NCI-H460 (cell line): ENCODE data around the gene PI3. TPM values are rescaled to one million over a fixed set of nuclear protein-coding genes. Genes with fewer than 3 reads are reported as not detected.
A peak's percentile ranks its signal among the peaks of the same experiment; 100 is the strongest.
"Not testable (repeated sequence)": the region's sequence is repeated elsewhere in the genome, so short reads cannot be mapped to it uniquely, and the experiment has no call there.

Experiments used
- DNase-seq: peaks from one replicate; pipeline ENCODE4 v3.0.0-alpha.2; 2016; ENCODE audit warnings: low read depth; ENCODE audit errors: extremely low read depth
- polyA plus RNA-seq: library from polyadenylated mRNA; depleted of rRNA; stranded (reverse); fragments of >200 nt; gene quantifications from 2 replicates; pipeline ENCODE4 v1.2.3, GENCODE V29; 2014; cell fraction: nucleus; rRNA removed
- total RNA-seq: library from RNA; depleted of rRNA; stranded (reverse); fragments of >200 nt; shearing (Covaris generic); gene quantifications from 2 replicates; pipeline ENCODE4 v1.2.3, GENCODE V29; 2014; rRNA removed

PI3 gene, protein sequence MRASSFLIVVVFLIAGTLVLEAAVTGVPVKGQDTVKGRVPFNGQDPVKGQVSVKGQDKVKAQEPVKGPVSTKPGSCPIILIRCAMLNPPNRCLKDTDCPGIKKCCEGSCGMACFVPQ
- not detected in 2 replicates for total RNA-seq
- 0.58 TPM in 1 of 2 replicates, not detected in the other for polyA plus RNA-seq

DNA sequence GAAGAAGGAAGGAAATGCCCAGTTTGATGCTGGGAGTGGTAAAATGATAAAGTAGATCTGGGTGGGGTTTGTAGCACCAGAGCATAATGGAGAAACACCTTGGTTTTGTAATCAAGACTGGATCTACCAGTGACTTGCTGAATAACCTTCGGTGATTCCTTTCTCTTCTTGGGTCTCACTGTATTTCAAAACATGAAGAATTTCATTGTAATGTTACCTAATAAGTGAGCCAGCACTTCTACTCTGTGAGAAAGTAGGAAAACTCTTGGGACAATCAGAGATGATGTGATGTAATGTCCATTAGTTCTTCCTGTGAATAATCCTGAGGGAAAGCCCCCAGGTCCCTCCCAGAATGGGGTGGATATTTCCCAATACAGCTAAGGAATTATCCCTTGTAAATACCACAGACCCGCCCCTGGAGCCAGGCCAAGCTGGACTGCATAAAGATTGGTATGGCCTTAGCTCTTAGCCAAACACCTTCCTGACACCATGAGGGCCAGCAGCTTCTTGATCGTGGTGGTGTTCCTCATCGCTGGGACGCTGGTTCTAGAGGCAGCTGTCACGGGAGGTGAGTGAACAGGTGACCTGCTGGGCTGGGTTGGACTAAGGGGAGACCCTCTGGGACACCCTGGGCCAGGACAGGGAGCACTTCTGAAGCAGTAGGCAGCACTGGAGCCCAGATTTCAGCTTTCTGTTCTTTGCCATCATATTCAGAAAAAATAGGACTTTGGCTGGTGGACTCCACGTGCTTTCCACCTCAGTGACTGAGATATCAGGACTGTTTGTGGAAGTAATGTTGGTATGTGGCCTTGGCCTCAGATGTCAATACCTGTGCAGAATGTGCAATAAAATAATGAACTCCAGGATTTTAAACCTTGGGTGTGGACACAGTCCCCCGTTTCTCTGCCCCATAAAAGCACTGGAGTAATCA lies at the start of gene PI3:
TSS of gene PI3 (plus strand) at position 469 of the 931 bp plus-strand sequence. CDS start at position 490, 21 bp downstream.
- peak; percentile 16 for DNase-seq

DNA sequence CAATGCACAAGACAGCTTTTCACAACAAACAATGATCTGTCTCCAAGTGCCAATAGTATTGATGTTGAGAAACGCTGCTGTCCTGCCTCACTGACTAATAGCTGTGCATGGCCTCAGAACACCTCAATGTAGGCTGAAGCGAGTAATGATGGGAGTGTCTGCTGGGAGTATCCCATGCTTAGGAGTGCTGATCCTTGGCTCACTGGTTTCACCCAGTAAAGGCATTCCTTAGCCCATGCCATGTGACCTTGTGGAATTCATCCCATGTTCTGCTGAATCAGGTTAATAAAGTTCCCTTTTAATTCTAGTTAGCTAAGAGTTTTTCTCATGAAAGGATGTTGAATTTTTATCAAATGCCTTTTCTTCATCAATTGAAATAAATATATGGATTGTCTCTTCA lies 46.6 kb upstream of the PI3 start:
- DNase-seq, result no peak

DNA sequence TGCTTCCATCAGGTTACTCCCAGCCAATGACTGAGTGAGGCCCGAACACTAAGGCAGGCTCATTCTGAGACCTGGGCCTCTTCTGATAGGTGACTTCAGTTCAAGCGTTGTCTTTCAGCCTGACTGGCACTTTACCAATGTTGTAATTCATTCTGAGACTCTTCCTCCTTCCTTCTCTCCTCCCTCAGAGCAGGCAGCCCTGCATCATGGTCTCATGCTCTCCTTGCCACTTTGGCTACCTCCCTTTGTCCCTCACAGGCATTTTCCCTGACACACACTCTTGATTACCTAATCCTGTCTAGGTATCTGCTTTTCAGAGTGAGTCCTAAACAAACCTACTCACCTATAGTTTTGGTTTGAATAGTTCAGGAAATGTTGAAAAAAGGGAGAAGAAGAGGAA lies 37.8 kb upstream of the PI3 start:
- no peak for DNase-seq

DNA sequence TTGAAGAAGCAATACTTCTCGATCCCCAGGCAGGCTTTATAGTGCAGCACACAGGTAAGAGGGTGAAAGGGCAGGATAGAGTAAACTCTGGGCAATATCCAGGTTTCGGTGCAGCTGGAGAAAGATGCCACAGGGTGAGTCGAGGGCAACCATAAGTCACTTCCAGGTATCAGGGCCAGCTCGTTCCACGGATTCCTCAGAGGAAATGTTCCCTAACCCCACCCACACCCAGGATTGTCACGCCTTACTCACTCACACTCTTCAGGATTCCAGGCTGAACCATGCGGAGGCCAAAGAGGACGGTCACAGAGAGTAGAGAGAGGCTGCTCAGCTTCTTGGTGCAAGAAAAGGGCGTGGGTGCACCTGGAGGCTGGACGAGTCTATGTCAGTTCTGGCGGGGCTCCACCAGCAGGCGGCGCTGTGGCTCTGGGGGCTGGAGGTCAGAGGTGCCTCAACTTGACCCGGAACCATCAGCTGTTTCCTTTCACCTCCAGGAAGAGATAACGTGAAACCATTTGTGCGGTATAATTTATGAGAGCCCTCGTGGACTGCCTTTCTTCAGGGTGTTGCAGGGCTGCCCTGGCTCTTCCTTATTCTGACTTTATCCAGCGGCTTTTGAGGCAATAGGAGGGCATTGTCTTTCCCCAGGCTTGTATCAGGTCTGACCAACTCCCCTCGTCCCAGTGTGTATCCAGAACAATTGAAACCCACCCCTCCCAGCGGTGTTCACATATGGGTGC lies 36.0 kb upstream of the PI3 start:
- peak; percentile 34 for DNase-seq

DNA sequence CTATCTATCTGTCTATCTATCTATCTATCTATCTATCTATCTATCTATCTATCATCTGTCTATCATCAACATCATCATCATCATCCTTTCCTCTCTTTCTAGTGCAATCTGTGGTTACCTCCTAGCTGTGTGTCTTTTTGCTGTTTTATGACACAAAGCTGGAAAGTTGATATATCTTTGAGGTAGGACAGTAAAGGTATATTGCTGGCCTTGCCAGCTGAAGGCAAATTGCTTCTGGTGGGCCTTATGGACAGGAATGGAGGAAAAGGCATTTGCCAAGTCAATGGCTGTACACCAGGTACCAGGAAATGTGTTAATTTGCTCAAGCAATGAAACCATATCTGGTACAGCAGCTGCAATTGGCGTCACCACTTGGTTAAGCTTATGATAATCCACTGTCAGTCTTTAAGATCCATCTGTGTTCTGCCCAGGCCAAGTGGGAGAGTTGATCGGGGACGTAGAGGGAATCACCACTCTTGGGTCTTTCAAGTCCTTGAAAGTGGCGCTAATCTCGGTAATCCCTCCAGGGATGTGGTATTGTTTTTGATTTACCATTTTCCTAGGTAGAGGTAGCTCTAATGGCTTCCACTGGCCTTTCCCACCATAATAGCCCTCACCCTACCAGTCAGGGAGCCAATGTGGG lies 34.8 kb upstream of the PI3 start:
- DNase-seq, result not testable (repeated sequence)

DNA sequence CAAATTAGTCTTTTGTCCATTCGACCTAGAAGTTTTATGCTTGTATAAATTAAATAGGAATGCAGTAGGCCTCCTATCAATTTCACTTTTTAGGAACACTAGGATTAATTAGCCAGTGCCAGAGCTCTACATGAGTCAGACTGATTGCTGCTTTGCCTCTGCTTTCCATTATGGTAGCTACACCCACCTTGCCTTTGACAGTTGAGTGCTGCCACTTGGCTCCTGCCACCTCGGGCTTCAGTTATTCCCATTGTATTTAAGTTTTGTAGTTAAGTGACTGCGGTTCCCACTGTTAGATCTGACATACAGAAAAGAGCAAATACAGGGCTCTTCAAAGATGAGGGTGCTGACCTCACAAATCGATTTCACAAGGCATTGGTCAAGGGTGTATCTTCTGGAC lies 33.9 kb upstream of the PI3 start:
- DNase-seq, result no peak

DNA sequence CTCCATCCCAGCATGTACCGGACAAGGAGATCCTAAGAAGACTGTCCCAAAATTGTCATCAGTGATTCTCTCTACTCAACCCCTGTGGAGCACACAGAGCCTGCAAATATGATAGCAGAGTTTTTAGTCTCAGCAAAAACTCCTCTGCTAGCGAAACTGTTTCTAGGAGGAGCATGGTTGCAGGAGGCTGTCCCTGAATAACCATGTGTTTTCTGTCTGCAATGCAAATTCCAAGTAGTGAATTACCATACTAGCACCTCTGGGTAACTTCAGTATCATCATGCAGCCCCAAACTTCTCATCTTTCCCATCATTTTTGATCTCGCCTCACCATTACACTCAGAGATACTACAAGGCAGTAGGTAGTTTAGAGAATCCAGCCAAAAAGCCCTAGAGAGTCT lies 25.6 kb upstream of the PI3 start:
- no peak for DNase-seq

DNA sequence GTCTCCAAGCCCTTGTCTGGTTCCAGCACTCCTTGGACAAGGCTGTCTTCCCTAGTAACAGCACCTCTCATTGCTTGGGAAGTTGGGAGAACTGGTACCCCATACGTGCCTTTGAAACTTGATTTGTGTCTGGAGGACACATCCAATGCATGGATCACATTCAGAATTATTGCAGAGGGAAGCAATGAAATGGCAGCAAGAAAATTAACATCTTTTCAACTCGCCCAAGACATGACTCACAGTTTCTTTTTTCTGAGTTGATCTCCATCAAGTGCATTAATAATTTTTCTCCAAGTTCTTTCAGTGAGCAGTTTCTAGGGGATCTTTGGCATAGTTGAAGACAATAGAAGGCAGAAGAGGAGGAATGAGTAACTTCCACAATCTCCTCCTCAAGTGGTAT lies 22.3 kb upstream of the PI3 start:
- no peak for DNase-seq

DNA sequence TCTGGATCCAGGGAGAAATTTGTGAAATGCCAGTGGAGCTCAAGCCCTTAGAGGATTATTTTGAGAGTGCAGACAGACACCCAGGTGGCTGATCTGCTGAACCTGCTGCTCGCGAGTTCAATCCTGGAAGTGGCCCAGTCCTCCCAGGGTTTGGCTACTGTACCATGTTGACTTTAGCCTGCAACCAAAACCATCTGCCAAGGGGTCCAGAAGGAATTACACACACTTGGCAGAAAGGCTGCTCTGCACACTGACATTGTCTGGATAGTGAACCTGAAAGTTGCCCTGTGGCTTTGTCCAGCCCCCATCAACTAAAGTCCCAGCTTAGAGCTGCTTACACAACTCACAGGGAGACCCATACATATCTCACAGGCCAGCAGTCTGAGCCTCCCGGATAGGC lies 21.6 kb upstream of the PI3 start:
- DNase-seq, result no peak

DNA sequence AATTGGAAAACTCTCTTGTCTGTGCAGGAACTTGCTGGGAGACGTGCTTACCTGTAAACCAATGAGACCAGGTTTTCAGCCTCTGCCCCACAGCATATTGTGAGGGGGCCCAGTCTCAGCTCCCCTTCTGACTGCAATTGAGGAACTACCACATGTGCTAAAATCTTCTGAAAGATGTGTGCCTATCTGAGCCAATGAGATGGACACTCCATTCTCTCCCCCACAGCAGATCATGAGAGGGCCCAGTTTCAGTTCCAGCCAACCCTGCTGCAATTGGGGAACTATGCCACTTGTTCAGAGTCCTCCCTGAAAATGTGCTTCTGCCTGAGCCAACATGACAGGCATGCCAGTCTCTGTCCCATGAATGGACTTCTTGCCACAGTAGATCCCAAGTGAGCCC lies 20.9 kb upstream of the PI3 start:
- no peak for DNase-seq

DNA sequence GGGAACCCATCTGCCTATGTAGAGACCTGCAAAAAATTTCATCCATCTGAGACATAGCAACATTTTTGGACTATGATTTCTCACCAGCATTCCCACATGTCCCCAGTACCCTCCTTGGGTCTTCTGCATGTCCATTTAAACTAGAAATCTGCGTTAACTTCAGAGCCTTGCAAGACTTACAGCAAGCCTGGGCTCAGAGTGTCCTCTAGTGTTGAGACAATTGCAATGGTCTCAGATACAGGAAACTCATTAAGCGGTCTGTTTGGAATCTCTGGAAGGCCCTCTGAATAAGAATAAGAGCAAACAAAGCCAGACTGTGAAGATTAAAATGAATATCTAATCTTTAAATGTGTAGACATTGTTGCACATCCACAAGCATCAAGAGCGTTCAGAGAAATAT lies 20.5 kb upstream of the PI3 start:
- DNase-seq, result no peak

DNA sequence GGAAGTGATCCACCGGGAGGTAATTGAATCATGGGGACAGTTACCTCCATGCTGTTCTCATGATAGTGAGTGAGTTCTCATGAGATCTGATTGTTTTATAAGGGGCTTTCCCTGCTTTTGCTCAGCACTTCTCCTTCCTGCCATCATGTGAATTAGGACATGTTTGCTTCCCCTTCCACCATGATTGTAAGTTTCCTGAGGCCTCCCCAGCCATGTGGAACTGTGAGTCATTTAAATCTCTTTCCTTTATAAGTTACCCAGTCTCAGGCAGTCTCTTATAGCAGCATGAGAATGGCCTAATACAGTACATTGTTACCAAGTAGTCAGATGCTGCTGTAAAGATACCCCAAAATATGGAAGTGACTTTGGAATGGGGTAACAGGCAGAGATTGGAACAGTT lies 19.9 kb upstream of the PI3 start:
- DNase-seq, result not testable (repeated sequence)

DNA sequence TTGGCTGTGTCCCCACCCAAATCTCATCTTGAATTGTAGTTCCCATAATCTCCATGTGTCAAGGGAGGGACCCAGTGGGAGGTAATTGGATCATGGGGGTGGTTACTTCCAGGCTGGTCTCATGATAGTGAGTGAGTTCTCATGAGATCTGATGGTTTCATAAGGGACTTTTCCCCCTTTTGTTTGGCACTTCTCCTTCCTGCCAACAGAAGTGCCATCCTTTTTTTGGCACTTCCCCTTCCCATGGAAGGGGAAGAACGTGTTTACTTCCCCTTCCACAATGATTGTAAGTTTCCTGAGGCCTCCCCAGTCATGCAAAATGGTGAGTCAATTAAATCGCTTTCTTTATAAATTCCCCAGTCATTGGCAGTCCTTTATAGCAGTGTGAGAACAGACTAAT lies 18.0 kb upstream of the PI3 start:
- no peak for DNase-seq

DNA sequence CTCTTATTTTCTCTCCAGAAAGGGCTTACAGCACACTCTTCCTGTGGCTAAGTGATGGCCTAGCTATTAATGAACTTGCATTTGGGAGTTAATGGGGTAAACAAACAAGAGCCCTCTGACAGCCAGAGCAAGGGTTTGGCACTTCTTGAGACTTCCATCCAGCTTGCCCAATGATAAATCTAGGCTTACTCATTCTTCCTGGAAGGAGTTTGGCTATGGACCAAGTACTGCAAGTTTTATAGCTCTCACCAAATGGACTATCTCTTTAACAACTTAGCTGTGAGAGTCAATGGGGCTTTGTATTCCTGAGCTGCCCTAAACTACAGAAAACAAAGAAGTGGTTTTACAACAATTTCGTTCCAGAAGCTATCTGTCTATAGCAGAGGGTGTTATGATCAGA lies 16.7 kb upstream of the PI3 start:
- DNase-seq, result no peak

DNA sequence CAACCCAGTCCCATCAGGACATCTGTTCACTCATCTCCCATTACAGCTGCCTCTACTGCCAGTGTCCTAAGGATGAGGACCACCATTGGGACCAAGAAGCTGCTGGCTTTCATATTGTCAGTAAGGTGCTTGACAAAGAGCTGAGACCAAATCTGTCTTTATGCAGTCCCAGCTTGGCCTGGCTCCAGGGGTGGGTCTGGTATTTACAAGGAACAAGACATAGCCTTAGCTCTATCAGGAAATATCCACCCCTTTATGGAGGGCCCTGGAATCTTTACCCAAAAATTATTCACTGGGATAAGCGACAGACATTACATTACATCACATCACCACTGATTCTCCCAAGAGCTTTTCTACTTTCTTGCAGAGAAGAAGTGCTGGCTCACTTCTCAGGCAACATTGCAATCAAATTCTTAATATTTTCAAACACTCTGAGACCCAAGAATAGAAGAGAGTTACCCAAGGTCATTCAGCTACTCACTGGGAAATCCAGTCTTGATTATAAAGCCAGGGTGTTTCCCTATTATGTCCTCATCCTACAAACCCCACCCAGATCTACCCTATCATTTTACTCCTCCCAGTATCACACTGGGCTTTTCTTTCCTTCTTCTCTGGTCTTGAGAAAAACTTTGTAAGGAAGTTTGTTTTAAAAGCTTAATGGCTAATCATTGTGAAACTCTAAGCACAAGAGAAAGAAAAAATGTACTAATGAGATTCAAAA lies 11.5 kb upstream of the PI3 start:
- no peak for DNase-seq

DNA sequence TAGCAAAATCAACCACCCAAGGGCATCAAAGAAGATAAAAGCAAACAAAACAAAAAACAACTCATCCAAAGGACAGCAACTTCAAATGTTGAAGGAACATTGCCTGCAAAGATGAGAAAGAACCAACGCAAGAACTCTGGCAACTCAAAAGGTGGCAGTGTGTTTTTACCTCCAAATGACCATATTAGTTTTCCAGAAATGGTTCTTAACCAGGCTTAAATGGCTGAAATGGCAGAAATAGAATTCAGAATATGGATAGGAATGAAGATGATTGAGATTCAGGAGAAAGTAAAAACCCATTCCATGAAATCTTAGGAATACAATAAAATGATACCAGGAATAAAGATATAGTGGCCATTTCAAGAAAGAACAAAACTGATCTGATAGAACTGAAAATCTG lies 9.8 kb upstream of the PI3 start:
- no peak for DNase-seq

DNA sequence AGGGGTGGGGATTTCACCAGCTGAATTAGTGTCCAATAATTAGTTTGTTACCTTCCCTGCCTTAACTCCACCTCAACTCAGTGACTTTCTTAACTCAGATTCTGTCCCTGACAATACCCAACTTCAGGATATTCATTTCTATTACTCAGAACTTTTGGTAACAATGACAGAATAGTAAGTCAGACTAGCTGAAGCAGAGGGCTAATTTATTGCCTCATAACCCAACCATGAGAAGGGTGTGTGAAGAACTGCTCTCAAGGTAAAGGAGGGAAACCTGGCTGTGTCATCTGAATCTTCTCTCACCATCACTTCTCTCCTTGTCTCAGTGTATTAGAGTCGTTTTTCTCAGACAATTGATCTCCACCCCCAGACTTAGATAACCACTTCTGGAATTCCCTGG lies 1.2 kb upstream of the PI3 start:
- DNase-seq, result no peak

DNA sequence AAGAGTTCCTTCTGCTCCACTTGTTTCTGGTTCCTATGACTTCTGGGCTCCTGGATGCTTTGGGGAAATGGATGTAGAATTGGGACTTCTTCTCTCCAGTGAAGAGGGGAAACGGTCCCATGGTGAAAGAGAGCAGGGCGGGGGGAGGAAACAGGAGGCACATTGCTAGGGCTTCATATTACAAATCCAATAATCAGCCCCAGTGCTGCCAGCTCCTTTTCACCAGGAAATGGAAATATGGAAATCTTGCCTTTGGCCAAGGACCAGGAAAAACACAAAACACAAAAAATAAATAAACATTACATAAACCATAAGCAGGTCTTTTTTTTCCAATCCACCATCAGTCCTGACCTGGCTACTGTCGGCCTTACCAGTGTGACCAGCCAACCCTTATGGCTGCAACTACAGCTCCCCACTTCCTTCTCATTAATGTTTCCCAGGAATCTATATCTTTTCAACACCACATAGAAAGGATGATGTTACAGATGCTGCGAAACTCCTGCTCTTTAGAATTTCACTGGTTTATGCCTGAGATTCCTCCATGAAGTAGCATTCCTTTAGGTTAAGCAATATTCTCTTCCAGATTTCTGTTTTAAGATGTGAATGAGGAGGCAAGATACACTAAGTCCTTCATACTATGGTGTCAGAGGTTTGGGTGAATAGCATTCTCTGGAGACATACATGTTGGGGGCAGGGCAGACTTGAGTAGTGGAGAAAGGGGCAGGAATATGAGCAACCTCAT lies 2.0 kb downstream of the PI3 start:
- DNase-seq, result no peak

DNA sequence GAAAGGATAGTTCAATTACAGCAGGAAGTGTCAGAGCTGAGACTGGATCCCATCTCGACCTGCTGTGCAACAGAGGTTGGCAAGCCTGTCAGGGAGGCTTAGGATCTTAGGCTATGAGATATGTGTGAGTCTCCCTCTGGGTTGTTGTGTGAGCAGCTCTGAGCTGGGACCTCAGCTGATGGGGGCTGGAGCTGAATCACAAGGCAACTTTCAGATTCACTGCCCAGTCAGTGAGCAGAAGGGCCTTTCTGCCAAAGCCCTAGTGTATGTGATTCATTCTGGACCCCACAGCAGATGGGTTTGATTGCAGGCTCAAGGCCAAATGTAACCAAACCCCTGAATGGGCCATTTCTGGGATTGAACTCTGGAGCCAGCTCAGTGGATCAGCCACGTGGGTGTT lies 4.5 kb downstream of the PI3 start:
- no peak for DNase-seq

DNA sequence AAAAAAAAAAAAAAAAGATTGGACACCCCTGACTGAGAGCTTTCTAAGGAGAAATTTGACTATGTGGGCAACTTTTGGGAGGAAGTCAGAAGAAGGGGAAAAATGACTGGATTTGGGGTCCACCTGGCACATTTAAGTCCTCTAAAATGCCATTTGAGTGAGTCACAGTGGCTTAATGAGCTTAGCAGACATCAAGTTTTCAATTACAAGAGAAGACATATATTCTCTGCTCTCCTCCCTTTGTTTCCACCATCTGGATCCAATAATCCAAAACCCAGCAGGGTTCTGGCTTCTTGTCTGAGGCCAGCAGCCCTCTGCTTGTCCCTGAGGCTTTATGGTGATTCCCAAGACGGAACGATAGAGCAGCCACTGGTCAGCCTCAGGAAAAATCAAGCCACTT lies 6.9 kb downstream of the PI3 start:
- DNase-seq, result no peak
